Tibial artery (tissue), 4 donors: Measurements from ENCODE around the gene BTBD9.

Experiments used
- DNase-seq, 2 donors: peaks; one replicate each; pipeline ENCODE4 v3.0.0-alpha.2; 2019
- H3K27ac ChIP-seq, 2 donors: fragments of 200-600 bp; sonication (generic) in 1 of 2; 1 replicate in 1 of 2; 2 replicates in 1 of 2; pipeline ENCODE4 v1.5.1; 2018 to 2019; ENCODE audit warnings: mild to moderate bottlenecking in 1 of 2
- H3K27me3 ChIP-seq, 2 donors: fragments of 200-600 bp; sonication (generic) in 1 of 2; one replicate each; pipeline versions ENCODE4 v1.5.1 to v1.6.0; 2016 to 2019
- H3K36me3 ChIP-seq, 3 donors: fragments of 200-600 bp; sonication (generic) in 2 of 3; one replicate each; pipeline ENCODE4 v1.5.1; 2016 to 2019; ENCODE audit warnings: mild to moderate bottlenecking in 2 of 3
- H3K4me1 ChIP-seq, 4 donors: fragments of 200-600 bp; sonication (generic) in 2 of 4; 1 replicate in 3 of 4; 2 replicates in 1 of 4; pipeline ENCODE4 v1.5.1; 2016 to 2019
- H3K4me3 ChIP-seq, 2 donors: fragments of 200-600 bp; sonication (generic) in 1 of 2; 1 replicate in 1 of 2; 2 replicates in 1 of 2; pipeline ENCODE4 v1.5.1; 2018 to 2019; ENCODE audit warnings: mild to moderate bottlenecking in 2 of 2
- H3K9me3 ChIP-seq, 3 donors: fragments of 200-600 bp; sonication (generic) in 1 of 3; one replicate each; pipeline ENCODE4 v1.5.1; 2016 to 2019
- CTCF ChIP-seq, 2 experiments: fragments of 200-600 bp in 1 of 2; fragments of 450-650 bp in 1 of 2; IDR thresholded peaks; one replicate each; pipeline ENCODE4 v1.5.1; 2017 to 2019; ENCODE audit warnings: antibody characterized with exemption in 2 of 2, mild to moderate bottlenecking in 1 of 2, moderate library complexity in 1 of 2
- intact Hi-C: fragments of 100-400 bp; cut with DNase I; formaldehyde crosslinking; loops from one replicate; pipeline ENCODE4 v1.15.0; 2023; ENCODE audit warnings: low total_unique reads

The BTBD9 gene

GRCh38 chr6:38339914-38340313, 299.8 kb downstream of the BTBD9 start:
- no peaks in the 10 kb centered on the region for H3K27me3 ChIP-seq
- H3K9me3 ChIP-seq = no peaks in the 10 kb centered on the region
- no peak overlapping the region for H3K4me3 ChIP-seq
- no peaks in the 10 kb centered on the region for H3K36me3 ChIP-seq
- no peak for DNase-seq
- no peak overlapping the region for H3K27ac ChIP-seq
- intact Hi-C loops = no loop called here
- no peak for TF ChIP-seq CTCF (IDR thresholded peaks at IDR 0.05)
- no peaks in the 10 kb centered on the region for H3K4me1 ChIP-seq

GRCh38 chr6:38337819-38338465, 301.8 kb downstream of the BTBD9 start:
- intact Hi-C loops = no loop called here
- DNase-seq = no peak
- no peaks in the 10 kb centered on the region for H3K27me3 ChIP-seq
- no peak overlapping the region for H3K27ac ChIP-seq
- no peak for TF ChIP-seq CTCF (IDR thresholded peaks at IDR 0.05)
- no peaks in the 10 kb centered on the region for H3K4me1 ChIP-seq
- H3K36me3 ChIP-seq = peaks cover 0 to 5% (median 0%) of the 10 kb centered on the region in 3 donors
- H3K4me3 ChIP-seq = no peak overlapping the region
- H3K9me3 ChIP-seq = no peaks in the 10 kb centered on the region

GRCh38 chr6:38336922-38337321, 302.8 kb downstream of the BTBD9 start:
- H3K27ac ChIP-seq = no peak overlapping the region
- DNase-seq = no peak

GRCh38 chr6:38326837-38327236, 312.9 kb downstream of the BTBD9 start:
- no peak overlapping the region for H3K27ac ChIP-seq
- DNase-seq = no peak
- no peaks in the 10 kb centered on the region for H3K27me3 ChIP-seq
- H3K4me3 ChIP-seq = no peak overlapping the region
- H3K4me1 ChIP-seq = no peaks in the 10 kb centered on the region
- H3K36me3 ChIP-seq = no peaks in the 10 kb centered on the region
- no peak for TF ChIP-seq CTCF (IDR thresholded peaks at IDR 0.05)
- intact Hi-C loops = no loop called here
- H3K9me3 ChIP-seq = no peaks in the 10 kb centered on the region

More at GRCh38 chr6:38336922-38337321, 302.8 kb downstream of the BTBD9 start:
- Histone ChIP-seq H3K36me3 (peaks cover 0 to 5% (median 0%) of the 10 kb centered on the region in 3 donors), H3K4me1 (no peaks in the 10 kb centered on the region), H3K4me3 (no peak overlapping the region), H3K9me3 (no peaks in the 10 kb centered on the region), H3K27me3 (no peaks in the 10 kb centered on the region)
- TF ChIP-seq CTCF (IDR thresholded peaks at IDR 0.05) = no peak
- intact Hi-C loops = no loop called here

GRCh38 chr6:38323216-38323615, 316.5 kb downstream of the BTBD9 start:
- intact Hi-C loops = no loop called here
- no peak for TF ChIP-seq CTCF (IDR thresholded peaks at IDR 0.05)
- Histone ChIP-seq H3K36me3 (no peaks in the 10 kb centered on the region), H3K27me3 (no peaks in the 10 kb centered on the region), H3K4me1 (no peaks in the 10 kb centered on the region), H3K4me3 (no peak overlapping the region), H3K27ac (no peak overlapping the region), H3K9me3 (no peaks in the 10 kb centered on the region)
- no peak for DNase-seq

GRCh38 chr6:38322138-38322537, 317.6 kb downstream of the BTBD9 start:
- no peak for TF ChIP-seq CTCF (IDR thresholded peaks at IDR 0.05)
- no peaks in the 10 kb centered on the region for H3K36me3 ChIP-seq
- DNase-seq = no peak
- no peaks in the 10 kb centered on the region for H3K9me3 ChIP-seq
- no peaks in the 10 kb centered on the region for H3K27me3 ChIP-seq
- intact Hi-C loops = no loop called here
- no peaks in the 10 kb centered on the region for H3K4me1 ChIP-seq
- no peak overlapping the region for H3K27ac ChIP-seq
- no peak overlapping the region for H3K4me3 ChIP-seq
